Neural crest cell (in vitro differentiated cells): Measurements from ENCODE around the gene PDGFA. TPM values are rescaled to one million over a fixed set of nuclear protein-coding genes. Genes with fewer than 3 reads are reported as not detected.

Experiments
- DNase-seq: peaks from one replicate; pipeline ENCODE4 v3.0.0; 2021; ENCODE audit warnings: low read depth, mixed read lengths, low spot score
- H3K27ac Mint-ChIP-seq: one replicate; pipeline ENCODE4 v1.8.0; 2021; ENCODE audit warnings: mild to moderate bottlenecking, mixed read lengths; ENCODE audit not compliant: unreplicated experiment
- H3K27me3 Mint-ChIP-seq: 2 replicates; pipeline ENCODE4 v1.8.0; 2021; ENCODE audit warnings: low read depth, mild to moderate bottlenecking, mixed read lengths
- H3K36me3 Mint-ChIP-seq: 2 replicates; pipeline ENCODE4 v1.8.0; 2021; ENCODE audit warnings: low read depth, mild to moderate bottlenecking, mixed read lengths
- H3K4me1 Mint-ChIP-seq: 2 replicates; pipeline ENCODE4 v1.8.0; 2021; ENCODE audit warnings: mixed read lengths
- H3K4me3 Mint-ChIP-seq: one replicate; pipeline ENCODE4 v1.8.0; 2021; ENCODE audit warnings: mild to moderate bottlenecking, mixed read lengths
- H3K9me3 Mint-ChIP-seq: 2 replicates; pipeline ENCODE4 v1.8.0; 2021; ENCODE audit warnings: mixed read lengths
- total RNA-seq: library from RNA; stranded (reverse); gene quantifications from 2 replicates; pipeline ENCODE4 v1.2.1, GENCODE V29; 2021
- TF ChIP-seq, protein P1 (sequence below): fragments of 200-600 bp; sonication (generic); conservative IDR thresholded peaks from 2 replicates; pipeline ENCODE4 v1.5.0; 2021; ENCODE audit warnings: antibody characterized with exemption, mild to moderate bottlenecking

PDGFA gene
- total RNA-seq, 1 donor from 2014 or later = 0.82 TPM

DNA sequence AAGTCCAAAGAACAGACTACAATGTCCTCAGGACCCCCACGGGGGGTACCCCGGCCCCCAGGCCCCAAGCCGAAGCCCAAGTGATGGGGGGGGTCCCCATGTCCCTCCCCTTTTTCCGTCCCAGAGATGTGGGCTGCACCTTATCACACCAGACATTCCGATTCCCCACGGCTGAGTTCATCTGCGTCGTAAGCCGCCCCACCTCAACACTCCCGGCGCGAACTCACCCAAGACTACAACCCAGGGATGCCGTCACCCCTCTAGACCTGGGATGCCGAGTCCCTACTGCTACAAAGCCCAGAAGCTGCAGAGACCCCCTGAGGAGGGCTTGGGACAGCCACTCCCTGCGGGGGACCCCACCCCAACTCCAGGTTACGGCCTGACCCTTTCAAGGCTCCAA lies 14.5 kb downstream of the PDGFA start:
- DNase-seq = no peak
- no peaks in the 10 kb centered on the region for H3K9me3 Mint-ChIP-seq
- no peak overlapping the region for H3K4me3 Mint-ChIP-seq
- TF ChIP-seq, protein P1, sequence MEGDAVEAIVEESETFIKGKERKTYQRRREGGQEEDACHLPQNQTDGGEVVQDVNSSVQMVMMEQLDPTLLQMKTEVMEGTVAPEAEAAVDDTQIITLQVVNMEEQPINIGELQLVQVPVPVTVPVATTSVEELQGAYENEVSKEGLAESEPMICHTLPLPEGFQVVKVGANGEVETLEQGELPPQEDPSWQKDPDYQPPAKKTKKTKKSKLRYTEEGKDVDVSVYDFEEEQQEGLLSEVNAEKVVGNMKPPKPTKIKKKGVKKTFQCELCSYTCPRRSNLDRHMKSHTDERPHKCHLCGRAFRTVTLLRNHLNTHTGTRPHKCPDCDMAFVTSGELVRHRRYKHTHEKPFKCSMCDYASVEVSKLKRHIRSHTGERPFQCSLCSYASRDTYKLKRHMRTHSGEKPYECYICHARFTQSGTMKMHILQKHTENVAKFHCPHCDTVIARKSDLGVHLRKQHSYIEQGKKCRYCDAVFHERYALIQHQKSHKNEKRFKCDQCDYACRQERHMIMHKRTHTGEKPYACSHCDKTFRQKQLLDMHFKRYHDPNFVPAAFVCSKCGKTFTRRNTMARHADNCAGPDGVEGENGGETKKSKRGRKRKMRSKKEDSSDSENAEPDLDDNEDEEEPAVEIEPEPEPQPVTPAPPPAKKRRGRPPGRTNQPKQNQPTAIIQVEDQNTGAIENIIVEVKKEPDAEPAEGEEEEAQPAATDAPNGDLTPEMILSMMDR = no peak
- H3K36me3 Mint-ChIP-seq = no peaks in the 10 kb centered on the region
- no peak overlapping the region for H3K27ac Mint-ChIP-seq
- peaks cover 2% of the 10 kb centered on the region for H3K27me3 Mint-ChIP-seq
- H3K4me1 Mint-ChIP-seq = no peaks in the 10 kb centered on the region

GRCh38 chr7:504221-505111 lies 15.2 kb downstream of the PDGFA start:
- TF ChIP-seq, protein P1 = no peak
- DNase-seq = no peak
- H3K36me3 Mint-ChIP-seq = no peaks in the 10 kb centered on the region
- H3K4me1 Mint-ChIP-seq = no peaks in the 10 kb centered on the region
- peaks cover under 1% of the 10 kb centered on the region for H3K27me3 Mint-ChIP-seq
- H3K27ac Mint-ChIP-seq = no peak overlapping the region
- no peaks in the 10 kb centered on the region for H3K9me3 Mint-ChIP-seq
- H3K4me3 Mint-ChIP-seq = no peak overlapping the region

DNA sequence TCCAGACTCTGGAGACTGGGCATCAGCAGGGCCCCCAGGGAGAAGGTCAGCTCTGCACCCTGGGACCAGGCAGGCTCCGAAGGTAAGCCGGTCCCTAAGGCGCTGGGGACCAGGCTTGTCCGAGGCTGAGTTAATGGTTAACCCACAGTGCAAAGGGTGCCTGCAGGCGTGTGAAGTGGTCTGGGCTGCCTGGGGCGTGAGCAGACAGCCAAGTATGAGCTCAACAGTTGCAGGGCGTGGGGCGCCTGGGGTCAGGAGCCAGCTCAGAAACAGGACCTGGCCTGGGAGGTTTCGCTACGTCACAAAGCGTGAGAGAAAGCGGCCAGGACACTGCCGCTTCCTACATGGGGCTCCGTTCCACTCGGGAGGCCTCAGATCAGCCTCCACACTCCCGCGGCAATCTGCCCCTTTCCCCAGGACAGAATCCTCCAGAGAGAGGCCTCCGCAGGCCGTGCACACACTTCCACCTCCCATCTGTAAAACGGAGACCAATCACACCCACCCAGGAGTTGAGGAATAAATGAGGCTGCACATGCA lies 16.0 kb downstream of the PDGFA start:
- Mint-ChIP-seq H3K9me3 (no peaks in the 10 kb centered on the region), H3K27me3 (no peaks in the 10 kb centered on the region), H3K36me3 (no peaks in the 10 kb centered on the region), H3K4me3 (no peak overlapping the region), H3K27ac (no peak overlapping the region), H3K4me1 (no peaks in the 10 kb centered on the region)
- no peak for DNase-seq
- TF ChIP-seq, protein P1 = no peak

- Mint-ChIP-seq H3K36me3 (no peaks in the 10 kb centered on the region), H3K9me3 (no peaks in the 10 kb centered on the region), H3K4me3 (no peak overlapping the region), H3K27ac (no peak overlapping the region), H3K4me1 (peaks cover 8% of the 10 kb centered on the region), H3K27me3 (no peaks in the 10 kb centered on the region)
- TF ChIP-seq, protein P1 = no peak
- DNase-seq = no peak
Measured at GRCh38 chr7:502296-502695, 17.4 kb downstream of the PDGFA start.

DNA sequence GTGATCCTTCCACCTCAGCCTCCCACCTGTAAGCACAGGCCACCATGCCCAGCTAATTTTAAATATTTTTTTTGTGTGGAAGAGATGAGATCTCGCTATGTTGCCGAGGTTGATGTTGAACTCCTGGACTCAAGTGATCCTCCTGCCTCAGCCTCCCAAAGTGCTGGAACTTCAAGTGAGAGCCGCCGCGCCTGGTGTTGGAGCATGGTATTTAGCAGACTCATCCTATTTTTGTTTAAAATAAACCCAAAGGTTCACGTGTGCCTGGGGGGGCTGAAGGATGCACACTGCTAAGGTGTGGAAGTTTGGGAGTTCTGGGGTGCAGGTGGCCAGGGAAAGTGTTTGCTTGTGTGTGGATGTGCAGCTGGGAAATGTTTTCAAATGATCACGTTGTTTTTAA lies 18.1 kb downstream of the PDGFA start:
- H3K9me3 Mint-ChIP-seq = no peaks in the 10 kb centered on the region
- peaks cover 9% of the 10 kb centered on the region for H3K4me1 Mint-ChIP-seq
- no peak overlapping the region for H3K27ac Mint-ChIP-seq
- no peak for DNase-seq
- no peaks in the 10 kb centered on the region for H3K36me3 Mint-ChIP-seq
- TF ChIP-seq, protein P1 = no peak
- H3K4me3 Mint-ChIP-seq = no peak overlapping the region
- no peaks in the 10 kb centered on the region for H3K27me3 Mint-ChIP-seq
